RKO (cell line): ENCODE measurements around the gene GNPTG.

ENCODE experiments used
- DNase-seq: peaks from one replicate; pipeline ENCODE4 v3.0.0-alpha.2; 2016; ENCODE audit warnings: low spot score

Gene GNPTG

GRCh38 chr16:1347286-1347855, 4.4 kb upstream of the GNPTG start:
- no peak for DNase-seq

- no peak for DNase-seq
These were observed 3.8 kb upstream of the GNPTG start for GRCh38 chr16:1347962-1348361.

GRCh38 chr16:1348441-1348840, 3.3 kb upstream of the GNPTG start:
- no peak for DNase-seq

- no peak for DNase-seq
These were observed 2.8 kb upstream of the GNPTG start for GRCh38 chr16:1348926-1349325.

- no peak for DNase-seq
These were observed 2.4 kb upstream of the GNPTG start for GRCh38 chr16:1349351-1349750.

GRCh38 chr16:1349951-1350350, 1.8 kb upstream of the GNPTG start:
- DNase-seq, result no peak

GRCh38 chr16:1350691-1351090, 1.0 kb upstream of the GNPTG start:
- DNase-seq, result no peak

- DNase-seq, result no peak
These were observed 533 bp upstream of the GNPTG start for GRCh38 chr16:1351215-1351581.

- DNase-seq, result no peak
These were observed 3.2 kb downstream of the GNPTG start for GRCh38 chr16:1354815-1355540.

- DNase-seq, result no peak
These were observed 3.9 kb downstream of the GNPTG start for GRCh38 chr16:1355591-1355990.

GRCh38 chr16:1356061-1356900, 4.5 kb downstream of the GNPTG start:
- DNase-seq, result no peak

- DNase-seq, result no peak
These were observed 6.3 kb downstream of the GNPTG start for GRCh38 chr16:1357906-1358566.

GRCh38 chr16:1361685-1362360, 10.1 kb downstream of the GNPTG start:
- DNase-seq, result no peak

GRCh38 chr16:1362807-1363206, 11.1 kb downstream of the GNPTG start:
- no peak for DNase-seq

- no peak for DNase-seq
These were observed 11.8 kb downstream of the GNPTG start for GRCh38 chr16:1363501-1364041.

GRCh38 chr16:1364510-1364909, 12.8 kb downstream of the GNPTG start:
- DNase-seq, result no peak

GRCh38 chr16:1366060-1366711, 14.5 kb downstream of the GNPTG start:
- no peak for DNase-seq

- no peak for DNase-seq
These were observed 15.1 kb downstream of the GNPTG start for GRCh38 chr16:1366712-1367299.

GRCh38 chr16:1367486-1368174, 15.9 kb downstream of the GNPTG start:
- no peak for DNase-seq
